A549 (cell line): ENCODE data around the gene PHRF1. TPM values are rescaled to one million over a fixed set of nuclear protein-coding genes. Genes with fewer than 3 reads are reported as not detected.

Experiments
- BHLHE40 ChIP-seq: IDR thresholded peaks from 2 replicates; pipeline ENCODE4 v1.6.1; 2012; ENCODE audit warnings: low read depth, low read length, inconsistent platforms
- CBX2 ChIP-seq: fragments of 200-600 bp; sonication (generic); IDR thresholded peaks from 2 replicates; pipeline ENCODE4 v1.6.1; 2016; ENCODE audit warnings: low read depth, mild to moderate bottlenecking, borderline replicate concordance
- CHD4 ChIP-seq: fragments of 200-600 bp; sonication (generic); IDR thresholded peaks from 2 replicates; pipeline ENCODE4 v1.6.1; 2016; ENCODE audit warnings: antibody characterized with exemption, mild to moderate bottlenecking, borderline replicate concordance
- CTCF ChIP-seq: fragments of >200 bp; sonication (Bioruptor Twin); formaldehyde crosslinking; IDR thresholded peaks from 3 replicates; pipeline ENCODE4 v1.5.1; 2016
- EHF ChIP-seq: fragments of 250-450 bp; sonication (Bioruptor Pico); IDR thresholded peaks from 2 replicates; pipeline ENCODE4 v1.5.0; 2020; ENCODE audit warnings: mild to moderate bottlenecking
- ELK1 ChIP-seq: fragments of 150-350 bp; IDR thresholded peaks from 2 replicates; pipeline ENCODE4 v1.6.1; 2014; ENCODE audit warnings: low read depth, mild to moderate bottlenecking, low read length
- EP300 ChIP-seq, 2 experiments: fragments of >200 bp; sonication (Bioruptor Twin); formaldehyde crosslinking; IDR thresholded peaks; 2 replicates in 1 of 2; 3 replicates in 1 of 2; pipeline ENCODE4 v1.6.1; 2016 to 2017
- FOSB ChIP-seq: fragments of 250-450 bp; sonication (Bioruptor Pico); IDR thresholded peaks from 2 replicates; pipeline ENCODE4 v1.5.0; 2020; ENCODE audit warnings: mild to moderate bottlenecking, moderate library complexity
- FOSL2 ChIP-seq, 2 experiments: fragments of 450-650 bp in 1 of 2; fragments of >200 bp in 1 of 2; sonication (Bioruptor Twin) in 1 of 2; formaldehyde crosslinking; IDR thresholded peaks; 2 replicates each; pipeline versions ENCODE4 v1.5.0 to v1.6.1; 2016 to 2020; ENCODE audit warnings: mild to moderate bottlenecking in 1 of 2, moderate library complexity in 1 of 2
- HDAC2 ChIP-seq: fragments of 200-600 bp; sonication (generic); IDR thresholded peaks from 2 replicates; pipeline ENCODE4 v1.6.1; 2016
- HEYL ChIP-seq: fragments of 250-450 bp; sonication (Bioruptor Pico); IDR thresholded peaks from 2 replicates; pipeline ENCODE4 v1.8.0; 2021; ENCODE audit warnings: mild to moderate bottlenecking, moderate library complexity
- HMGXB4 ChIP-seq: fragments of 250-450 bp; sonication (Bioruptor Pico); IDR thresholded peaks from 2 replicates; pipeline ENCODE4 v1.5.0; 2021; ENCODE audit warnings: mild to moderate bottlenecking, moderate library complexity, borderline replicate concordance
- HOXB5 ChIP-seq: fragments of 250-450 bp; sonication (Bioruptor Pico); IDR thresholded peaks from 2 replicates; pipeline ENCODE4 v1.5.0; 2020; ENCODE audit warnings: mild to moderate bottlenecking, moderate library complexity
- JUN ChIP-seq, 2 experiments: fragments of >200 bp; sonication (Bioruptor Twin); formaldehyde crosslinking; IDR thresholded peaks; 2 replicates in 1 of 2; 3 replicates in 1 of 2; pipeline ENCODE4 v1.6.1; 2016 to 2017
- KDM1A ChIP-seq: fragments of 200-600 bp; sonication (generic); IDR thresholded peaks from 2 replicates; pipeline ENCODE4 v1.6.1; 2016; ENCODE audit warnings: low read depth, mild to moderate bottlenecking
- KDM5A ChIP-seq: fragments of 200-600 bp; sonication (generic); IDR thresholded peaks from 2 replicates; pipeline ENCODE4 v1.6.1; 2016; ENCODE audit warnings: antibody characterized with exemption, mild to moderate bottlenecking
- MAFK ChIP-seq: fragments of 450-650 bp; IDR thresholded peaks from 2 replicates; pipeline ENCODE4 v1.6.1; 2014; ENCODE audit not compliant: partially characterized antibody
- MAZ ChIP-seq: fragments of 150-350 bp; IDR thresholded peaks from 2 replicates; pipeline ENCODE4 v1.6.1; 2014; ENCODE audit warnings: antibody characterized with exemption, low read depth, low read length, borderline replicate concordance
- NFE2L2 ChIP-seq: fragments of 150-350 bp; conservative IDR thresholded peaks from 2 replicates; pipeline ENCODE4 v1.6.1; 2014; ENCODE audit warnings: low read length
- NPAS2 ChIP-seq: fragments of 250-450 bp; sonication (Bioruptor Pico); IDR thresholded peaks from 2 replicates; pipeline ENCODE4 v1.8.0; 2022; ENCODE audit warnings: mild to moderate bottlenecking, moderate library complexity, borderline replicate concordance
- NR3C1 ChIP-seq: fragments of >200 bp; sonication (Bioruptor Twin); formaldehyde crosslinking; IDR thresholded peaks from 3 replicates; pipeline ENCODE4 v1.6.1; 2017
- PHF8 ChIP-seq: fragments of 200-600 bp; sonication (generic); IDR thresholded peaks from 2 replicates; pipeline ENCODE4 v1.6.1; 2016; ENCODE audit warnings: low read depth, mild to moderate bottlenecking, antibody characterized with exemption, moderate library complexity, borderline replicate concordance
- RARB ChIP-seq: fragments of 250-450 bp; sonication (Bioruptor Pico); IDR thresholded peaks from 2 replicates; pipeline ENCODE4 v1.8.0; 2021; ENCODE audit warnings: mild to moderate bottlenecking, moderate library complexity
- REST ChIP-seq: fragments of 200-600 bp; sonication (generic); IDR thresholded peaks from 2 replicates; pipeline ENCODE4 v1.6.1; 2016; ENCODE audit warnings: antibody characterized with exemption, mild to moderate bottlenecking, moderate library complexity
- RNF2 ChIP-seq: fragments of 200-600 bp; sonication (generic); IDR thresholded peaks from 2 replicates; pipeline ENCODE4 v1.6.1; 2016; ENCODE audit warnings: low read depth, mild to moderate bottlenecking, antibody characterized with exemption, moderate library complexity, borderline replicate concordance
- TFCP2L1 ChIP-seq: fragments of 250-450 bp; sonication (Bioruptor Pico); IDR thresholded peaks from 2 replicates; pipeline ENCODE4 v1.5.0; 2021; ENCODE audit warnings: mild to moderate bottlenecking
- ZSCAN20 ChIP-seq: fragments of 250-450 bp; sonication (Bioruptor Pico); IDR thresholded peaks from 2 replicates; pipeline ENCODE4 v1.8.0; 2022; ENCODE audit warnings: mild to moderate bottlenecking, moderate library complexity
- polyA plus RNA-seq, 4 experiments: library from polyadenylated mRNA; depleted of rRNA in 3 of 4; stranded (reverse); fragments of >200 nt; fragmentation: RNase III in 1 of 4; extraction: RNeasy Plus Mini Kit Qiagen cat#74134 plus additional on column Dnase treatment in 1 of 4; gene quantifications; 2 replicates in 3 of 4; 3 replicates in 1 of 4; pipeline ENCODE4 v1.2.3, GENCODE V29; 2011 to 2017

PHRF1 gene
- polyA plus RNA-seq, 2 of the 4 experiments (the other 2 are of a cell fraction), result 10.8 to 25.3 TPM

GRCh38 chr11:575996-576768 lies at the start of gene PHRF1 (continued):
- TF ChIP-seq FOSL2 (IDR thresholded peaks at IDR 0.05) (no peak), FOSL2 (CRISPR knock-in tag; IDR thresholded peaks at IDR 0.05) (no peak), ZSCAN20 (CRISPR knock-in tag) (no peak), FOSB (no peak), KDM5A (0 out of 2 replicates have a peak, but pooled peaks have one; percentile 22), REST (no peak), TFCP2L1 (CRISPR knock-in tag) (0 out of 2 replicates have a peak, but pooled peaks have one; percentile 64), EHF (CRISPR knock-in tag) (no peak), HDAC2 (no peak), ELK1 (no peak), BHLHE40 (peak; percentile 93), CBX2 (no peak), RARB (CRISPR knock-in tag) (no peak), HOXB5 (CRISPR knock-in tag) (no peak), NR3C1 (no peak), MAFK (no peak), HMGXB4 (CRISPR knock-in tag) (no peak), NPAS2 (no peak), EP300 (IDR thresholded peaks at IDR 0.05) (no peak), PHF8 (peak; percentile 53; the same call in 1 of the 2 replicates), MAZ (no peak), CTCF (no peak), RNF2 (no peak), JUN (IDR thresholded peaks at IDR 0.05) (peak; percentile 80 to 86; a peak in 3 of 5 replicates), KDM1A (no peak), NFE2L2 (no peak), CHD4 (no peak), HEYL (CRISPR knock-in tag) (no peak)
